ENCODE results near the gene BAZ1A.
A peak's percentile ranks its signal among the peaks of the same experiment; 100 is the strongest.

The BAZ1A gene

DNA sequence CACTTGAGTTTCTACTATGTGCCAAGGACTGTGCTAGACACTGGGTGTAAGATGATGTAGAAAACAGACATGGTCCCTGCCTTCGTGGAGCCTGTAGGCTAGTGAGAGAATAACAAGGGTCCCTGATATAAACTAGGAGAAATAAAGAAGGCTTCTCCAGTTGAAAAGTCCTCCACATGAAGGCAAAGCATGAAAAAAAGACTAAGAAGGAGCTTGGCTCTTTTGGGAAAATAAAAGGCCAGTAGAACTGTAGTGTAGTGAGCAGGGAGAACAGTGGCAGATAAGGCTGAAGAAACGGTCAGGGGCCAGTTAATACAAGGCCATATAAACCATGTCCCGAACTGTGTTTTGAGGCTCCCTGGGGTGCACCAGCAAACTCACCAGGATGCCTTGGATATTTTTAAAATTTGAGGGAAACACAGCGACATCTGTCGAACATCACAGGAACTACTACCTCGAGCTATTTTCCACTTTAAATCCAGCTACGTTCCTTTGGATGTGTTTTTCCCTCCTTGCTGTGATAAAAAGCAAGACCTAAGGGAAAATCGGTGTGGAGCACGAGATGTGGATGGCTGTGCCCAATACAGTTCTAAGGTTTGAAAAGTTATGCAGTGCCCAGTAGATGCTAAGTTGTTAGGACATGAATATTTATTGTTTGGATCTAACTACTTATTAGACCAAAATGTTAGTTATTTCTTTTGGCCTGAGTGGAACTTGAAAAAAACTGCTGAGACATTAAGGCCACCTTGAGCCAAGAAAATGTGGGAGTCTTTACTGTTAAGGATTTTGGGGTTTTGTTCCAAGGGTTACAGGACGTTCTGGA is 152.2 kb downstream of the BAZ1A start:
- DNase-seq (ENCODE audit: low read depth in 2 of 3, low spot score in 1 of 3): peak in 2 of 3 donors; percentile 8 to 38

DNA sequence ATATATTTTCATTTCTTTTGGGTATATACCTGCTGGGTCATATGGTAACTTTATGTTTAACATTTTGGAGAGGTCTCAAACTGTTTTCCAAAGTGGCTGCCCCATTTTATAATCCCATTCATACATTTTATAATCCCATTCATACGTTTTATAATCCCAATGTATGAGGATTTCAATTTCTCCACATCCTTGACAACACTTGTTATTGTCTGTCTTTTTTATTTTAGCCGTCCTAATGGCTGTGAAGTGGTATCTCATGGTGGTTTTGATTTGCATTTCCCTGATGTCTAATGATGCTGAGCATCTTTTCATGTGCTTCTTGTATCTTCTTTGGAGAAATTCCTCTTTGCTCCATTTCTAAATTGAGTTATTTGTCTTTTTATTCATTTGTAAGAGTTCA is 154.0 kb downstream of the BAZ1A start:
- no peak for DNase-seq (ENCODE audit: low read depth in 2 of 3, low spot score in 1 of 3)

DNA sequence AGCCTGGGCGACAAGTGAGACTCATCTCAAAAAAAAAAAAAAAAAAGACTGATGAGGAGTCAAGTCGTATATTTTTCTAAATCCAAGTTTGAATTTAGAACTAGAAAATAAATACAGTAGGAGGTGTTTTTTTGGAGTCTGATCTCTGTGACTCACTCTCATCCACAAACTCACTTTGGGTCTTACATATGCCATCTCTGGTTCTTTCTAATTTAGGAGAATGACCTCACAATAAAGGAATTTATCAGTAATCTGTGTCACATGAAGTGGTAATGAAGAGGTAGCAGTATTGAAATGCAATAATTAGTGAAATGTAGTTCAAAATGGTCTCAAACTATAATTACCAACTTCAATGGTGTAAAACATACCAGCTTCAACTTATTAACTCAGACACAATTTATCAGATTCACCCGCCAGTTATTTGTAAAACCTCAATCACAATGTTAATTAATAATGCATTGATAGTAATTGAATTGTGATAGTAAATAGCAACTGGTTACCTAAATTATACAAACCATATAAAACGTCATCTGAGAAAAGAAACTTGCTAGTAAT is 156.3 kb downstream of the BAZ1A start:
- no peak for DNase-seq (ENCODE audit: low read depth in 2 of 3, low spot score in 1 of 3)

DNA sequence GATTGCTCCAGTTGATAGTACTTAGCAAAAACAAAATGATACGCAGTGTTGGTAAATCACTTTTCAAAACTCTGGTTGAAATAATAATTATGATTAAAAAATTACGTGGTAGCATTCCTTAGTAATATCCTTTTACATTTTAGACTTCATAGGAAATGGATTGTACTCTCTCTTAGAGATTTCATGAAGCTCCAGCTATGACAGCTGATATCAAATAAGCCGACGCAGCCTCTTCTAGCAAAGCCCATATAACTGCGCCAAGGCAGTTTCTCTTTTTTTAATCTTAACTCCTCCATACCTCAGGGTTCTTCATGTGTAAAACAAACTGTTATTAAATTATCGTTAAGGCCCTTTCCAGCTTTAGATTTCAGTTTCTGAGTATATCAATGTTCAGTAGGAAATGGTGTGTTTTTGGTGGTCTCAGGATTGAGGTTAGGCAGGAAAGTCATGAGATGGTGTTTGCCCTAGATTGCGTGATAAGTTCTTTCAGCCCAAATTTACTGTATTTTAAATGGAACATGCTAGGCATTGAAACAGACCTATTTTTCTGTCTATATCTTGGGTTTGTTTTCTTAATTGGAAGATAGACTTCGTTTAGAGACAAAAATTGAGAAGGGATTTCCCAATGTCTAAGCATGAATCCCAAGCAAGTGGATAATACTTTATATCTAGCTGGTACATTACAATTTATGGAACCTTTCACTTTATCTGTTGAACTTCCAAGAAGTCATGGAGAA is 159.9 kb downstream of the BAZ1A start:
- no peak for DNase-seq (ENCODE audit: low read depth in 2 of 3, low spot score in 1 of 3)

DNA sequence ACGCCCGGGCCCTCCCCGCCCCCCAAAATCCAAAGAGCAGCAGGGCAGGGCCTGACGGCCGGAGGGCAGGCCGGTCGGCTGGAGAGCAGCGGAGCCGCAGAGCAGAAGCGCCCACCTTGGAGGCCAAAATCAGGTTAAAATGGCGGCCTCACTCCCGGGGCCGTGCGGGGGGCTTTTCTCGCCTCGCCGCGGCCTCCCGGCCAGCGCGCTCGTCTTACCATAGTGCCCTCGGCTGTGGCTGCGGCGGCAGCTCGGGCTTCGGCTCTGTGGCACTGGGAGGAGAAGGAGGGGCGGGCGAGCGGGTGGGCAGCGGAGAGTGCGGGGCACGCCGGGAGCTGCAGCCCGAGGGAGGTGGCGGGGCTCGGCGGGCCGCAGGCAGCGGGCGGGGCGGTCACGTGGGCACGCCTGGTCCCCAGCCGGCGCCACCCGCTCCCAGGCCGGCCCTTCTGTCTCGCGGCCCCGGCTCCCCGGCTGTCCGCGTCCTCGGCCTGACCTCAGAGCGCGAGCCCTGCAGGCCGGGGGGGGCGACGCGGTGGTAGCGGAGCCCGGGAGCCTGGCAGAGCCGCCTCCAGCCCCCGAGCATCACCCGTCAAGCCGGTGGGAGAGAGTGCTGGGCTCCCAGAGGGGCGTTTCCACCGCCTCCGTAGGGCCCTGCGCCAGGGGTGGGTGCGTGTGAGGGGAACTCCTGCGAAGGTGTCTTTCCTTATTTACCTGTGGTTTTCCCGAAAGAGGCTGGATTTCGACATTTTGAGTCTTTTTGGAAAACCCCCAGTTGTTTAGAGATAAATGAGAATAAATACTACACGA is 160.6 kb downstream of the BAZ1A start, which contains the start of gene CFL2:
TSS of gene CFL2 (minus strand) at position 274 of the 807 bp plus-strand sequence. CDS start at position 221, 53 bp downstream.
- DNase-seq (ENCODE audit: low read depth in 2 of 3, low spot score in 1 of 3): peak; percentile 30 to 56 (median 44)

DNA sequence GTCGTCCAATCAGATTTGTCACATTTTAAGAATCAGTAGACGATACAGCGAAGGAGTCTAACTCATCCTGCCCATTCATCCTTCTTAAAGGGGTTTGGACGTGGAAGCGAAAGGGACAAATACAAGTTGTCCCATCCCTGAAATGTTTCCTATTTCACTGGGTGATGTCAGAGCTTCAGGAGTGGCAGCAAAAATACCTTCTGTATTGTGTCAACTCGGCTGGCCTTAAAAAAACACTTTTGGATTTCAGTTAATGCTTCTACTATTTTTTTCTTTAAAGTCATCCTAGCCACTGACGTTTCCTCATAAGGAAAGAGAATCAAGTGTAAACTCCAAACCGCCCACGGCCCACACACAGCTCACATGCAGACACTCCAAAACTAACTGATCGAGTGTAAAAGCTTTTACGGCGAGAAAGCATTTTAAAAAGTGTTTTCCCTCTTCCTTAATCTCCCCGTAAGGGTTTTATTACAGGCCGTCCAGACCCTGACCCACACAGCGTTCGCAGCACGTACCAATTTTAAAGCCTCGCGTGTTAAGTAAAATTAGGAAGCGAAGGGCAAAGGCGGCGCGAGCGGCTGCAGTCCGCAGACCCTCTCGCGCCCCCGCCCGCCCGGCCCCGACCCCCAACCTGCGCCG is 161.4 kb downstream of the BAZ1A start:
- peak; percentile 11 to 23 (median 19) for DNase-seq (ENCODE audit: low read depth in 2 of 3, low spot score in 1 of 3)

DNA sequence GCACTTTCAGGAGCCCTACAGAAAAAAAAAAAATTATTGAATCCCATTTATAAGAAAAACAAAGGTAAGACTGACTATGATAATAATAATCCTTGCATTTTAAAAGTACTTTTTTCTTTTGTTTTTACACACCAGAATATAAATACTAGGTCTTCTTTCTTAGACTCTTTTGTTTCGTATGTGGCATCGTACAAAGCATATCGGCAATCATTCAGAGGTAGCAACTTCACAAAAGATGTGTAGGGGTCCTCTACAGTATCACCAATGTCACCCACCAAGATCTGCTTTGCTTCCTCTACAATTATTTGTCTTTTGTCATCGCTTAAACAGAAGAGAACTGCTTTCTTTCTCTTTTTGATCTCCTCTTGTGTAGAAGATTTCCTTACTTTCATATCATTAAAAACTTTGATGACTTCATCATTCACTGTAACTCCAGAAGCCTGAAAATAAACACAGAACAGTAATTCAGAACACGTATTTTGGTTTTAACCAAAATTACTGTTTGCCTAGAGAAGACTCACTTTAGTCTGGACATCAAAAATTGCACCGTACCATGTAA is 162.0 kb downstream of the BAZ1A start:
- DNase-seq (ENCODE audit: low read depth in 2 of 3, low spot score in 1 of 3): no peak

DNA sequence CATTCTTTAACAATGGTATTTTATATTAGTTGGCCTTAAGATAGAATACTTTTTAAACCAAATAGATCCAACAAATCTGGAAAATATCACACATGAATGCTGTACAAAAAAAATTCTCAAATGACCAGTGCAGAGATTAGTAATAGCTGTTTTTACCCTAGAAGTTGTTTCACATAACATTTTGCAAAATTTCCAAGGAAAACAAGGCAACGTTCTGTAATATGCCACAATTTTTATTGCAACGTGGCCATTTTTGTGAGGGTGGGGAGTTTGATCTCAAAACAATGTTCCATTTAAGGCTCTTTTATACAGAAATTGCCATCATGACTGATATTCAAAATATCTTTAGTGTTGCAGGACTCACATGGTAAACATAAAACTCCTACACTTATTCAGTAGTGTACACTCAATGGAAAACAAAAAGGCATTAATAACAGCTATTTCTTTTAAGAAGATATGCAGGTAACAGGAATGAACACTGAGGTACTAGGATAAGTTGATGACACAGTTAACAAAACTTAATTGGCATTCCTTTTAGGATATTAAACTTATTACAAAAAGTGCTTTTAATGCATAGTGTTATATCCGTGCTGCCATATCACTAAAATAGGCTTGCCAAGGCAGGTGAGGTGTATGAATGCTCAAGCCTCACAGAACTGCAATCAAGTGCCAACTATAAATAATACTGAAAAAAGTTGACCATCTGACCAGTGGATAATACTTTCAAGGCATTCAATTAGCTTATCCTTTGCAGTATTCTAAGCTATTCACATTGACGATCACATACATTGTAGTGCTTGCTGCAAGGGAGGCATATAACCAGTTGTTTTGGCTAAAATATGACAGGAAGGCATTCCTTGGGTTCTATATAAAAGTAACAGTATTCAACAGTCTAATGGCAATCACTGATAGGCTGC is 163.1 kb downstream of the BAZ1A start:
- no peak for DNase-seq (ENCODE audit: low read depth in 2 of 3, low spot score in 1 of 3)

DNA sequence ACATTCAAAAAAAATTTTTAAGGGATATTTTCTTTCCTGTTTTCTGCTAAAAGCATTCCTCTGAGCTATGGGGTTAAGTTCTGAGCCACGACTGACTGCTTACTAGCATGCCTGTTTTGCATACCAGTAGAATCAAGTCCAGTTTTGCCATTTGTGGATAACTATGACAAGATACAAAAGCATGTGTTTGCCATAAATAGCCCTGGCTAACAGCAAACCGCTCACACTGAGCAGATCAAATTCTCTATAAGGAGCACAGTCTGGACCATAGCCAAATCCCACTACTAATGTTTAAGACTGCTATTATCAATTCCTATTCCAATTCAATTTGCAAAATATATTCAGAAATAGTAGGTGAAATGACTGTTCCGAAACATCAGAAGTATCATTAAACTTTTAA is 164.0 kb downstream of the BAZ1A start:
- no peak for DNase-seq (ENCODE audit: low read depth in 2 of 3, low spot score in 1 of 3)

DNA sequence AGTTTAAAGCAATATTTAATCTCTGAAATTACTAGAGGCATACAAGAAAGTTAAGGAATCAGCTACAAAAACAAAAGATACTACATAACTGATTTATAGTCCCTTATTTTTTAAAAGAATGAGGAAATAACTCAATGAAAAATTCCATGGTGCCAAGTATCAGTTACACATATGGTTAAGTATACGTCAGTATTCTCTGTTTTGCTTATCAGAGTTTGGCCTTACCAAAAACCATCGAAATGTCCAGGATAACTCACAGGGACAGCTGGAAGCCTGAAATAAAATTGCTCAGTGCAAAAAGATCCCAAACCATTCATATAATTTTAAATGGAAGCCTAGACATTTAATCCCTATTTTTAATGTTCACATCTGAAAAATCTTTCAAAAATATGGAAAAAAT is 164.4 kb downstream of the BAZ1A start:
- DNase-seq (ENCODE audit: low read depth in 2 of 3, low spot score in 1 of 3): no peak

DNA sequence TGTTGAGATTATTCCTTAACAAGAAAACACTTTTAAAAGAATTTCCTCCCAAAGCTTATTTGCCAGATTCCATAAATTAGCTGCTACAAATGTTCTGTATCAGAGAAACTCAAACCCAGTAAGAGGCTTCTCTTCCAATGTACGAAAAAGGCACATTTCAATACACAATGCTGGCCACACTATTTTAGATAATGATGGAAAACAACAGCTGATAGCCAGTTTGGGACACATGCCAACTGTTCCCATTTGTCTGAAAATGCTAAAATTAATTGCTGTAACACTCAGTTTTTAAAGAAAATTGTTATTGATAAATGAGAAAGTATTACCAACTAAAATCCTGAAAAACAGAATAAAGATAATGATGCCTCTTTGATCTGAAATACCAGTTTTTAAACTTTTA is 165.2 kb downstream of the BAZ1A start:
- no peak for DNase-seq (ENCODE audit: low read depth in 2 of 3, low spot score in 1 of 3)

DNA sequence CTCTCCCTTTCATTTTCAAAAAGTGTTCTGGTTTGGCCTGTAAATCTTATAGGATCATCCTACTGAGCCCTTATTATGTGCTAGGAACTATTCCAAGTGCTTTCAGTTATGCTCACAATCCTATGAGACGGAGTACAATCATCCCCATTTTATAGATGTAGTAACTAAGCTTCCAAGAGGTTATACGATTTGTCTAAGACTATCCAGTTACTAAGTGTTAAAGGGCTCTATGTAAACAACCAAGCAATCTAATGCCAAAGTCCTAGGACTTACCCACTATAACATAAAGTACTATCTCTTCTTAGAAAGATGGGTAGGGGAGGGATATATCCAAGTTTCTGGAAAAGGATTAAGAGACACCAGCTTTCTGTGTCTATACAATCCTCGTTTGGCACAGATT is 167.4 kb downstream of the BAZ1A start:
- DNase-seq (ENCODE audit: low read depth in 2 of 3, low spot score in 1 of 3): no peak
